Inferior parietal cortex (tissue), 1 donor: ENCODE results near the gene OBSCN.

ENCODE experiments used
- DNase-seq: peaks from one replicate; pipeline ENCODE4 v3.0.0-alpha.2; 2016; ENCODE audit errors: extremely low spot score

OBSCN gene

GRCh38 chr1:228289996-228290881 is 82.4 kb downstream of the OBSCN start:
- DNase-seq: no peak

- no peak for DNase-seq
Observed at GRCh38 chr1:228291906-228292608, 84.2 kb downstream of the OBSCN start.

GRCh38 chr1:228292609-228292911 is 84.7 kb downstream of the OBSCN start:
- DNase-seq: no peak

- no peak for DNase-seq
Observed at GRCh38 chr1:228293393-228293792, 85.5 kb downstream of the OBSCN start.

- DNase-seq: no peak
Observed at GRCh38 chr1:228293816-228294500, 86.1 kb downstream of the OBSCN start.

GRCh38 chr1:228294717-228295116 is 86.9 kb downstream of the OBSCN start:
- no peak for DNase-seq

- no peak for DNase-seq
Observed at GRCh38 chr1:228295201-228295600, 87.4 kb downstream of the OBSCN start.

GRCh38 chr1:228295981-228296380 is 88.1 kb downstream of the OBSCN start:
- DNase-seq: no peak

GRCh38 chr1:228297242-228297641 is 89.4 kb downstream of the OBSCN start:
- no peak for DNase-seq

- DNase-seq: no peak
Observed at GRCh38 chr1:228297822-228298221, 90.0 kb downstream of the OBSCN start.

- DNase-seq: no peak
Observed at GRCh38 chr1:228298471-228298870, 90.6 kb downstream of the OBSCN start.

- DNase-seq: no peak
Observed at GRCh38 chr1:228299211-228299610, 91.4 kb downstream of the OBSCN start.

- DNase-seq: no peak
Observed at GRCh38 chr1:228299901-228300300, 92.1 kb downstream of the OBSCN start.

GRCh38 chr1:228302086-228302485 is 94.2 kb downstream of the OBSCN start:
- no peak for DNase-seq

GRCh38 chr1:228303596-228303995 is 95.8 kb downstream of the OBSCN start:
- no peak for DNase-seq

GRCh38 chr1:228304225-228304624 is 96.4 kb downstream of the OBSCN start:
- no peak for DNase-seq

GRCh38 chr1:228304766-228305395 is 97.0 kb downstream of the OBSCN start:
- DNase-seq: no peak

GRCh38 chr1:228305721-228306152 is 97.9 kb downstream of the OBSCN start:
- no peak for DNase-seq

- no peak for DNase-seq
Observed at GRCh38 chr1:228306275-228307217, 98.7 kb downstream of the OBSCN start.

- DNase-seq: no peak
Observed at GRCh38 chr1:228307218-228308023, 99.6 kb downstream of the OBSCN start.
